GM19099 (cell line): ENCODE measurements around the gene ALG3.

Experiments used
- POLR2A ChIP-seq: IDR thresholded peaks from 3 replicates; pipeline ENCODE4 v1.6.1; 2011; ENCODE audit warnings: low read depth; ENCODE audit not compliant: insufficient read length; ENCODE audit errors: extremely low read depth

ALG3 gene

GRCh38 chr3:184248454-184249411 is at the start of gene ALG3:
Gene ALG3, minus strand, starts transcription at chr3:184248962. Its CDS starts 22 bp downstream, at chr3:184248940.
- TF ChIP-seq POLR2A: peak; percentile 97

- no peak for TF ChIP-seq POLR2A
Observed at GRCh38 chr3:184296616-184297015, 47.9 kb upstream of the ALG3 start.

- TF ChIP-seq POLR2A: no peak
Observed at GRCh38 chr3:184295771-184296170, 47.0 kb upstream of the ALG3 start.

- TF ChIP-seq POLR2A: no peak
Observed at GRCh38 chr3:184291738-184292445, 43.1 kb upstream of the ALG3 start.

- no peak for TF ChIP-seq POLR2A
Observed at GRCh38 chr3:184291044-184291737, 42.4 kb upstream of the ALG3 start.

- no peak for TF ChIP-seq POLR2A
Observed at GRCh38 chr3:184290331-184290730, 41.6 kb upstream of the ALG3 start.

GRCh38 chr3:184289426-184289938 is 40.7 kb upstream of the ALG3 start:
- no peak for TF ChIP-seq POLR2A

GRCh38 chr3:184284696-184285095 is 35.9 kb upstream of the ALG3 start:
- no peak for TF ChIP-seq POLR2A

GRCh38 chr3:184283681-184284080 is 34.9 kb upstream of the ALG3 start:
- TF ChIP-seq POLR2A: no peak

- TF ChIP-seq POLR2A: no peak
Observed at GRCh38 chr3:184282941-184283340, 34.2 kb upstream of the ALG3 start.

GRCh38 chr3:184277366-184277765 is 28.6 kb upstream of the ALG3 start:
- no peak for TF ChIP-seq POLR2A

- no peak for TF ChIP-seq POLR2A
Observed at GRCh38 chr3:184275961-184276910, 27.5 kb upstream of the ALG3 start, which contains the start of gene ECE2. Gene ECE2, plus strand, starts transcription at chr3:184276022. Its CDS starts 132 bp downstream, at chr3:184276154.

- TF ChIP-seq POLR2A: no peak
Observed at GRCh38 chr3:184275381-184275701, 26.6 kb upstream of the ALG3 start.

GRCh38 chr3:184272269-184272668 is 23.5 kb upstream of the ALG3 start:
- no peak for TF ChIP-seq POLR2A

GRCh38 chr3:184262764-184263179 is 14.0 kb upstream of the ALG3 start:
- TF ChIP-seq POLR2A: no peak
